Measurements from ENCODE around the gene SLC35F3. TPM values are rescaled to one million over a fixed set of nuclear protein-coding genes. Genes with fewer than 3 reads are reported as not detected.

Gene SLC35F3
- total and polyA plus RNA-seq, 3 experiments from 2014 or later: 0.21 to 7.8 (median 6.9) TPM

DNA sequence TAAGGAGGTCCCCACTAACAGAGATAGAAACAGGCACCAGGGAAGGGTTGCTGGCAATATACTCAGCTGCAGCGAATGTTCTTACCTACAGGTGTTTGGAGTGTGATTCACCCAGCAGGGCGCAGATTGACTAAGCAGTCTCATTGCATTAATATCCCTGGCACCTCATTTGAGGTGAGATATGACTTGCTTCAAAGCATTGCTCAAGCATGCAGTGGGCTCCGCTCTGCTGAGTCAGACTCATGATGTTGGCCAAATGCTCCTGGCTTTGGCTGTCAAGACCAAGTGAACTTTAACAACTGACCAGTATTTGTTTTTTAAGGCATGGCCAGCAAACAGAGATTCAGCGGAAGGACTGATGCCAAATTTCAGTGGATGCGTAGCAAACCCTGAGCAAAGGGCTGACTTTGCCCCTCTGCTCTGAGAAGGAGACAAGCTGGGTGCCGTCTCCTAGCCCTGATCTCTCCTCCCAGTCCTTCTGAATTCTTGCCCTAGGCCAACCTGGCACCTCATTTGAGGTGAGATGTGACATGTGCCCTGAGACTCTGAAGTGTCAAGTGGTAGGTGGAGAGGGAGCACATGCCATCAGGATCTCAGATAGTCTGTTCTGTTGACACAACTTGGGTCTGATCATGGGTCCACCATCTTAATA is 281.7 kb downstream of the SLC35F3 start:
- POLR2A ChIA-PET: no interaction called here

DNA sequence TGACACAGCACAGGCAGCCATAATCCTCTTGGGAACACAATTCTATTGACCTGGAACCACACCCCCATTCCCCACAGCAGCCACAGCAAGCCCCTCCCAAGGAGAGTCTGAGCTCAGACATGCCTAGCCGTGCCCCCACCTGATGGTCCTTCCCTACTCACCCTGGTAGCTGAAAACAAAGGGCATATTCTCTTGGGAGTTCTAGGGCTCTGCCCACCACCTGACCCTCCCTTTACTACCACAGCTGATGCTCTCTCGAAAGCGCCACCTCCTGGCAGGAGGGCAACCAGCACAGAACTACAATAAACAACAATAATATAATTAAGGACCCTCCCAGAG is 283.9 kb downstream of the SLC35F3 start:
- CTCF ChIA-PET: no interaction called here

More for the DNA sequence above, 281.7 kb downstream of the SLC35F3 start:
- Mint-ChIP-seq H3K9me3 (peaks cover 5 to 17% (median 14%) of the 10 kb centered on the region in 5 donors), H3K4me1 (no peaks in the 10 kb centered on the region), H3K36me3 (peaks cover 0 to 3% (median 0%) of the 10 kb centered on the region in 3 donors), H3K4me3 (no peak overlapping the region), H3K27me3 (peaks cover 12 to 72% of the 10 kb centered on the region in 2 donors), H3K27ac (no peak overlapping the region)
- DNase-seq: no peak
- H3K36me3 ChIP-seq (ENCODE audit: insufficient read depth, low read length): no peaks in the 10 kb centered on the region
- CTCF ChIA-PET: no interaction called here
- no peaks in the 10 kb centered on the region for H3K4me1 ChIP-seq (ENCODE audit: insufficient read depth, low read length)
- H3K4me3 ChIP-seq (ENCODE audit: low read length): no peak overlapping the region
- H3K27me3 ChIP-seq (ENCODE audit: insufficient read depth, low read length, poor library complexity, severe bottlenecking): no peaks in the 10 kb centered on the region
- H3K27ac ChIP-seq (ENCODE audit: low read depth, low read length): no peak overlapping the region
- no peaks in the 10 kb centered on the region for H3K9me3 ChIP-seq (ENCODE audit: low read length)

GRCh38 chr1:234197839-234198238 is 293.4 kb downstream of the SLC35F3 start:
- H3K27me3 ChIP-seq (ENCODE audit: insufficient read depth, low read length, poor library complexity, severe bottlenecking): no peaks in the 10 kb centered on the region
- H3K9me3 ChIP-seq (ENCODE audit: low read length): no peaks in the 10 kb centered on the region
- Mint-ChIP-seq H3K4me3 (no peak overlapping the region), H3K27ac (no peak overlapping the region), H3K4me1 (no peaks in the 10 kb centered on the region), H3K36me3 (no peaks in the 10 kb centered on the region), H3K9me3 (peaks cover 0 to 3% (median 2%) of the 10 kb centered on the region in 5 donors), H3K27me3 (peaks cover 13 to 56% of the 10 kb centered on the region in 2 donors)
- no peak overlapping the region for H3K4me3 ChIP-seq (ENCODE audit: low read length)
- H3K4me1 ChIP-seq (ENCODE audit: insufficient read depth, low read length): no peaks in the 10 kb centered on the region
- CTCF ChIA-PET: no interaction called here
- no peak overlapping the region for H3K27ac ChIP-seq (ENCODE audit: low read depth, low read length)
- no peaks in the 10 kb centered on the region for H3K36me3 ChIP-seq (ENCODE audit: insufficient read depth, low read length)
- POLR2A ChIA-PET: no interaction called here
- no peak for DNase-seq

More for the DNA sequence above, 283.9 kb downstream of the SLC35F3 start:
- H3K27ac Mint-ChIP-seq: no peak overlapping the region
- H3K27me3 ChIP-seq (ENCODE audit: insufficient read depth, low read length, poor library complexity, severe bottlenecking): no peaks in the 10 kb centered on the region
- H3K36me3 ChIP-seq (ENCODE audit: insufficient read depth, low read length): no peaks in the 10 kb centered on the region
- H3K36me3 Mint-ChIP-seq: peaks cover 0 to 3% (median 0%) of the 10 kb centered on the region in 3 donors
- no peak for DNase-seq
- H3K9me3 ChIP-seq (ENCODE audit: low read length): no peaks in the 10 kb centered on the region
- no peak overlapping the region for H3K27ac ChIP-seq (ENCODE audit: low read depth, low read length)
- POLR2A ChIA-PET: no interaction called here
- no peak overlapping the region for H3K4me3 Mint-ChIP-seq
- H3K4me1 Mint-ChIP-seq: no peaks in the 10 kb centered on the region
- no peak overlapping the region for H3K4me3 ChIP-seq (ENCODE audit: low read length)
- peaks cover 14 to 73% of the 10 kb centered on the region in 2 donors for H3K27me3 Mint-ChIP-seq
- peaks cover 5 to 22% (median 15%) of the 10 kb centered on the region in 5 donors for H3K9me3 Mint-ChIP-seq
- H3K4me1 ChIP-seq (ENCODE audit: insufficient read depth, low read length): no peaks in the 10 kb centered on the region

DNA sequence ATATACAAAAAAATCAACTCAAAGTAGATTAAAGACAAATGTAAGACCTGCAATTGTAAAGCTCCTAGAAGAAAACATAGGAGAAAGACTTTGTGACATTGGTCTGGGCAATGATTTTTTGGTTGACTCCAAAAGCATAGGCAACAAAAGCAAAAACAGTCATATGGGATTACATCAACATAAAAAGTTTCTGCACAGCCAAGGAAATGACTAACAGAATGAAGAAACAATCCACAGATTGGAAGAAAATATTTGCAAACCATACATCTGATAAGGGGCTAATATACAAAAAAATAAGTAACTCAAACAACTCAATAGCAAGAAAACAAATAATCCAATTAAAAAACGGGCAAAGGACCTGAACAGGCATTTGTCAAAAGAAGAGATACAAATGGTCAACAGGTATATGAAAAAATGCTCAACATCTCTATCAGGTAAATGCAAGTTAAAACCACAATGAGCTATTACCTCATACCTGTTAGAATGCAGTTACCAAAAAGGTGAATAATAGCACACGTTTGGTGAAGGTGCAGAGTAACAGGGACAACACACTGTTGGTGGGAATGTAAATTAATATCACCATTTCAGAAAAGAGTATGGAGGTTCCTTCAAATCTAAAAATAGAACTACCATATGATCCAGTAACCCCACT is 295.1 kb downstream of the SLC35F3 start:
- Mint-ChIP-seq H3K36me3 (no peaks in the 10 kb centered on the region), H3K4me3 (no peak overlapping the region), H3K27me3 (peaks cover 16 to 46% of the 10 kb centered on the region in 2 donors), H3K9me3 (peaks cover 0 to 3% (median 0%) of the 10 kb centered on the region in 5 donors), H3K27ac (no peak overlapping the region), H3K4me1 (no peaks in the 10 kb centered on the region)
- no peaks in the 10 kb centered on the region for H3K36me3 ChIP-seq (ENCODE audit: insufficient read depth, low read length)
- POLR2A ChIA-PET: no interaction called here
- H3K4me1 ChIP-seq (ENCODE audit: insufficient read depth, low read length): no peaks in the 10 kb centered on the region
- no peak overlapping the region for H3K4me3 ChIP-seq (ENCODE audit: low read length)
- no peaks in the 10 kb centered on the region for H3K27me3 ChIP-seq (ENCODE audit: insufficient read depth, low read length, poor library complexity, severe bottlenecking)
- CTCF ChIA-PET: no interaction called here
- DNase-seq: no peak
- no peaks in the 10 kb centered on the region for H3K9me3 ChIP-seq (ENCODE audit: low read length)
- no peak overlapping the region for H3K27ac ChIP-seq (ENCODE audit: low read depth, low read length)

- Histone ChIP-seq H3K27me3 (ENCODE audit: insufficient read depth, low read length, poor library complexity, severe bottlenecking) (no peaks in the 10 kb centered on the region), H3K4me1 (ENCODE audit: insufficient read depth, low read length) (no peaks in the 10 kb centered on the region), H3K36me3 (ENCODE audit: insufficient read depth, low read length) (no peaks in the 10 kb centered on the region), H3K9me3 (ENCODE audit: low read length) (no peaks in the 10 kb centered on the region), H3K4me3 (ENCODE audit: low read length) (no peak overlapping the region), H3K27ac (ENCODE audit: low read depth, low read length) (no peak overlapping the region)
- no peak for DNase-seq
- H3K27me3 Mint-ChIP-seq: peaks cover 10 to 40% of the 10 kb centered on the region in 2 donors
- H3K4me3 Mint-ChIP-seq: no peak overlapping the region
- no peak overlapping the region for H3K27ac Mint-ChIP-seq
- POLR2A ChIA-PET: no interaction called here
- H3K4me1 Mint-ChIP-seq: no peaks in the 10 kb centered on the region
- CTCF ChIA-PET: no interaction called here
- H3K9me3 Mint-ChIP-seq: peaks cover 0 to 3% (median 0%) of the 10 kb centered on the region in 5 donors
- no peaks in the 10 kb centered on the region for H3K36me3 Mint-ChIP-seq
Observed at GRCh38 chr1:234200566-234200965, 296.1 kb downstream of the SLC35F3 start.

GRCh38 chr1:234201600-234201999 is 297.1 kb downstream of the SLC35F3 start:
- Histone ChIP-seq H3K27ac (ENCODE audit: low read depth, low read length) (no peak overlapping the region), H3K36me3 (ENCODE audit: insufficient read depth, low read length) (no peaks in the 10 kb centered on the region), H3K4me3 (ENCODE audit: low read length) (no peak overlapping the region), H3K27me3 (ENCODE audit: insufficient read depth, low read length, poor library complexity, severe bottlenecking) (no peaks in the 10 kb centered on the region), H3K9me3 (ENCODE audit: low read length) (no peaks in the 10 kb centered on the region), H3K4me1 (ENCODE audit: insufficient read depth, low read length) (no peaks in the 10 kb centered on the region)
- Mint-ChIP-seq H3K36me3 (no peaks in the 10 kb centered on the region), H3K4me1 (no peaks in the 10 kb centered on the region), H3K4me3 (no peak overlapping the region), H3K27me3 (peaks cover 10 to 33% of the 10 kb centered on the region in 2 donors), H3K9me3 (peaks cover 0 to 2% (median 0%) of the 10 kb centered on the region in 5 donors), H3K27ac (peak overlapping the region in 1 of 8 donors; percentile 1)
- CTCF ChIA-PET: interaction anchor here (1.1 kb wide), 1 partner anchor 10 kb away, joined by 3 read pairs; no protein-coding TSS in a partner anchor
- no peak for DNase-seq
- POLR2A ChIA-PET: no interaction called here

GRCh38 chr1:234205966-234206365 is 301.5 kb downstream of the SLC35F3 start:
- no peak overlapping the region for H3K4me3 ChIP-seq (ENCODE audit: low read length)
- H3K9me3 ChIP-seq (ENCODE audit: low read length): no peaks in the 10 kb centered on the region
- H3K27me3 ChIP-seq (ENCODE audit: insufficient read depth, low read length, poor library complexity, severe bottlenecking): no peaks in the 10 kb centered on the region
- H3K36me3 Mint-ChIP-seq: no peaks in the 10 kb centered on the region
- H3K4me1 ChIP-seq (ENCODE audit: insufficient read depth, low read length): no peaks in the 10 kb centered on the region
- ChIA-PET CTCF (no interaction called here), POLR2A (no interaction called here)
- peaks cover 18 to 31% of the 10 kb centered on the region in 2 donors for H3K27me3 Mint-ChIP-seq
- H3K36me3 ChIP-seq (ENCODE audit: insufficient read depth, low read length): no peaks in the 10 kb centered on the region
- no peak overlapping the region for H3K27ac ChIP-seq (ENCODE audit: low read depth, low read length)
- DNase-seq: no peak
- no peaks in the 10 kb centered on the region for H3K4me1 Mint-ChIP-seq
- no peak overlapping the region for H3K27ac Mint-ChIP-seq
- peaks cover 0 to 3% (median 0%) of the 10 kb centered on the region in 5 donors for H3K9me3 Mint-ChIP-seq
- H3K4me3 Mint-ChIP-seq: no peak overlapping the region

GRCh38 chr1:234206651-234207284 is 302.3 kb downstream of the SLC35F3 start:
- peak overlapping the region in 1 of 8 donors; percentile 22 for H3K27ac Mint-ChIP-seq
- POLR2A ChIA-PET: no interaction called here

More at GRCh38 chr1:234206651-234207284, 302.3 kb downstream of the SLC35F3 start:
- H3K4me1 Mint-ChIP-seq: no peaks in the 10 kb centered on the region
- H3K4me3 Mint-ChIP-seq: no peak overlapping the region
- H3K4me1 ChIP-seq (ENCODE audit: insufficient read depth, low read length): no peaks in the 10 kb centered on the region
- no peaks in the 10 kb centered on the region for H3K36me3 Mint-ChIP-seq
- H3K27me3 ChIP-seq (ENCODE audit: insufficient read depth, low read length, poor library complexity, severe bottlenecking): no peaks in the 10 kb centered on the region
- H3K27ac ChIP-seq (ENCODE audit: low read depth, low read length): no peak overlapping the region
- CTCF ChIA-PET: no interaction called here
- H3K9me3 Mint-ChIP-seq: peaks cover 0 to 3% (median 0%) of the 10 kb centered on the region in 5 donors
- H3K4me3 ChIP-seq (ENCODE audit: low read length): no peak overlapping the region
- no peaks in the 10 kb centered on the region for H3K9me3 ChIP-seq (ENCODE audit: low read length)
- peaks cover 17 to 29% of the 10 kb centered on the region in 2 donors for H3K27me3 Mint-ChIP-seq
- no peaks in the 10 kb centered on the region for H3K36me3 ChIP-seq (ENCODE audit: insufficient read depth, low read length)
- DNase-seq: no peak
